Measurements from ENCODE around the gene RUNX1.

- no peak for TF ChIP-seq GATA3 (IDR thresholded peaks at IDR 0.05; ENCODE audit: low read depth, low read length)
- TF ChIP-seq GATA2 (IDR thresholded peaks at IDR 0.05; ENCODE audit: low read depth, low read length): no peak
These were observed 33.0 kb downstream of the RUNX1 start for GRCh38 chr21:35016071-35016470.
